ENCODE data around the gene TOMT. TPM values are rescaled to one million over a fixed set of nuclear protein-coding genes. Genes with fewer than 3 reads are reported as not detected.

Gene TOMT
- total and polyA plus RNA-seq, 2 of the 4 experiments (the other 2 are of a cell fraction), result not detected

Small RNAs within 50 kb of the gene (microRNA-seq; reads per million reads assigned to microRNA genes)
- 0 reads per million in 2 experiments for gene MIR3165 (ENCODE audit: insufficient read depth in 1 of 2, insufficient read length in 1 of 2, unreplicated experiment in 1 of 2)

Small RNAs within 50 kb of the gene (small RNA-seq; reads per million reads assigned to genes)
- gene MIR3165, result 0 to 1.2 (median 0) reads per million in 5 experiments

Other genes with a start within 250 kb of the TOMT start
- gene DEFB131B, start 227.5 kb upstream of the TOMT start, total RNA-seq (2012; rRNA removed), result not detected in 2 replicates
- not detected in 2 replicates for gene DEFB131B, start 227.5 kb upstream of the TOMT start, polyA plus RNA-seq (2012; rRNA removed)
- 7.2 and 8.8 TPM in 2 replicates for gene XNDC1N, start 177.3 kb upstream of the TOMT start, total RNA-seq (2012; rRNA removed)
- gene XNDC1N, start 177.3 kb upstream of the TOMT start, polyA plus RNA-seq (2012; rRNA removed), result 2.0 and 2.5 TPM in 2 replicates
- gene RNF121, start 176.9 kb upstream of the TOMT start, total RNA-seq (2012; rRNA removed), result 65.8 and 88.7 TPM in 2 replicates
- 43.0 and 43.4 TPM in 2 replicates for gene RNF121, start 176.9 kb upstream of the TOMT start, polyA plus RNA-seq (2012; rRNA removed)
- 0.83 and 0.90 TPM in 2 replicates for gene IL18BP, start 107.0 kb upstream of the TOMT start, total RNA-seq (2012; rRNA removed)
- 3.2 and 3.7 TPM in 2 replicates for gene IL18BP, start 107.0 kb upstream of the TOMT start, polyA plus RNA-seq (2012; rRNA removed)
- 56.7 and 61.7 TPM in 2 replicates for gene NUMA1, start 25.4 kb upstream of the TOMT start, total RNA-seq (2012; rRNA removed)
- gene NUMA1, start 25.4 kb upstream of the TOMT start, polyA plus RNA-seq (2012; rRNA removed), result 97.0 and 107 TPM in 2 replicates
- gene LRRC51, start 25.1 kb upstream of the TOMT start, total RNA-seq (2012; rRNA removed), result 4.4 and 5.6 TPM in 2 replicates
- 5.3 and 6.3 TPM in 2 replicates for gene LRRC51, start 25.1 kb upstream of the TOMT start, polyA plus RNA-seq (2012; rRNA removed)
- gene LAMTOR1, start 2.6 kb upstream of the TOMT start, total RNA-seq (2012; rRNA removed), result 118 and 137 TPM in 2 replicates
- 126 and 131 TPM in 2 replicates for gene LAMTOR1, start 2.6 kb upstream of the TOMT start, polyA plus RNA-seq (2012; rRNA removed)
- gene ANAPC15, start 6.8 kb downstream of the TOMT start, total RNA-seq (2012; rRNA removed), result 66.3 and 108 TPM in 2 replicates
- 78.7 and 84.2 TPM in 2 replicates for gene ANAPC15, start 6.8 kb downstream of the TOMT start, polyA plus RNA-seq (2012; rRNA removed)
- gene FOLR3, start 29.8 kb downstream of the TOMT start, total RNA-seq (2012; rRNA removed), result 0.36 TPM in 1 of 2 replicates, not detected in the other
- 0.27 and 0.29 TPM in 2 replicates for gene FOLR3, start 29.8 kb downstream of the TOMT start, polyA plus RNA-seq (2012; rRNA removed)
- gene FOLR1, start 86.2 kb downstream of the TOMT start, total RNA-seq (2012; rRNA removed), result not detected in 2 replicates
- 0.24 and 0.29 TPM in 2 replicates for gene FOLR1, start 86.2 kb downstream of the TOMT start, polyA plus RNA-seq (2012; rRNA removed)
- not detected in 2 replicates for gene FOLR2, start 110.9 kb downstream of the TOMT start, total RNA-seq (2012; rRNA removed)
- gene FOLR2, start 110.9 kb downstream of the TOMT start, polyA plus RNA-seq (2012; rRNA removed), result not detected in 2 replicates
- gene INPPL1, start 118.8 kb downstream of the TOMT start, total RNA-seq (2012; rRNA removed), result 26.9 and 27.4 TPM in 2 replicates
- gene INPPL1, start 118.8 kb downstream of the TOMT start, polyA plus RNA-seq (2012; rRNA removed), result 105 and 120 TPM in 2 replicates
- not detected in 2 replicates for gene PHOX2A, start 138.3 kb downstream of the TOMT start, total RNA-seq (2012; rRNA removed)
- not detected in 2 replicates for gene PHOX2A, start 138.3 kb downstream of the TOMT start, polyA plus RNA-seq (2012; rRNA removed)

All from IMR-90 (cell line).